Measurements from ENCODE around the gene CHRD.

- TF ChIP-seq, protein P1, sequence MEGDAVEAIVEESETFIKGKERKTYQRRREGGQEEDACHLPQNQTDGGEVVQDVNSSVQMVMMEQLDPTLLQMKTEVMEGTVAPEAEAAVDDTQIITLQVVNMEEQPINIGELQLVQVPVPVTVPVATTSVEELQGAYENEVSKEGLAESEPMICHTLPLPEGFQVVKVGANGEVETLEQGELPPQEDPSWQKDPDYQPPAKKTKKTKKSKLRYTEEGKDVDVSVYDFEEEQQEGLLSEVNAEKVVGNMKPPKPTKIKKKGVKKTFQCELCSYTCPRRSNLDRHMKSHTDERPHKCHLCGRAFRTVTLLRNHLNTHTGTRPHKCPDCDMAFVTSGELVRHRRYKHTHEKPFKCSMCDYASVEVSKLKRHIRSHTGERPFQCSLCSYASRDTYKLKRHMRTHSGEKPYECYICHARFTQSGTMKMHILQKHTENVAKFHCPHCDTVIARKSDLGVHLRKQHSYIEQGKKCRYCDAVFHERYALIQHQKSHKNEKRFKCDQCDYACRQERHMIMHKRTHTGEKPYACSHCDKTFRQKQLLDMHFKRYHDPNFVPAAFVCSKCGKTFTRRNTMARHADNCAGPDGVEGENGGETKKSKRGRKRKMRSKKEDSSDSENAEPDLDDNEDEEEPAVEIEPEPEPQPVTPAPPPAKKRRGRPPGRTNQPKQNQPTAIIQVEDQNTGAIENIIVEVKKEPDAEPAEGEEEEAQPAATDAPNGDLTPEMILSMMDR (IDR thresholded peaks at IDR 0.05) = no peak
- no peak for TF ChIP-seq POLR2A (IDR thresholded peaks at IDR 0.05)
Measured at GRCh38 chr3:184388164-184388935, 8.5 kb downstream of the CHRD start.

Measured in lower leg skin (tissue), 3 donors.